GM18508 (cell line): ENCODE data around the gene PSMA7.
"Not testable (repeated sequence)": the region's sequence is repeated elsewhere in the genome, so short reads cannot be mapped to it uniquely, and the experiment has no call there.

Source experiments
- ATAC-seq: cut with Tn5 transposase; IDR thresholded peaks from one replicate; pipeline ENCODE4 v1.9.1; 2021; ENCODE audit warnings: moderate number of reproducible peaks; ENCODE audit not compliant: insufficient read depth, unreplicated experiment

Gene PSMA7

GRCh38 chr20:62157387-62158087 lies 14.3 kb upstream of the PSMA7 start:
- no peak for ATAC-seq

- no peak for ATAC-seq
Observed at GRCh38 chr20:62156592-62157386, 13.6 kb upstream of the PSMA7 start.

GRCh38 chr20:62156254-62156556 lies 13.0 kb upstream of the PSMA7 start:
- no peak for ATAC-seq

GRCh38 chr20:62155428-62156253 lies 12.4 kb upstream of the PSMA7 start:
- ATAC-seq = no peak

GRCh38 chr20:62151835-62152364 lies 8.7 kb upstream of the PSMA7 start:
- no peak for ATAC-seq

GRCh38 chr20:62151225-62151624 lies 8.0 kb upstream of the PSMA7 start:
- ATAC-seq = no peak

GRCh38 chr20:62150310-62150575 lies 7.0 kb upstream of the PSMA7 start:
- no peak for ATAC-seq

- ATAC-seq = no peak
Observed at GRCh38 chr20:62149532-62150309, 6.5 kb upstream of the PSMA7 start.

GRCh38 chr20:62148908-62149314 lies 5.7 kb upstream of the PSMA7 start:
- ATAC-seq = no peak

- not testable (repeated sequence) for ATAC-seq
Observed at GRCh38 chr20:62148383-62148782, 5.2 kb upstream of the PSMA7 start.

GRCh38 chr20:62147528-62147927 lies 4.3 kb upstream of the PSMA7 start:
- no peak for ATAC-seq

- ATAC-seq = no peak
Observed at GRCh38 chr20:62147125-62147524, 3.9 kb upstream of the PSMA7 start.

- ATAC-seq = no peak
Observed at GRCh38 chr20:62146019-62146755, 3.0 kb upstream of the PSMA7 start.

- ATAC-seq = no peak
Observed at GRCh38 chr20:62145688-62146018, 2.5 kb upstream of the PSMA7 start.

- ATAC-seq = no peak
Observed at GRCh38 chr20:62143957-62144825, 997 bp upstream of the PSMA7 start.

GRCh38 chr20:62142252-62143080 lies 728 bp downstream of the PSMA7 start:
- ATAC-seq = no peak

GRCh38 chr20:62141397-62142251 lies 1.6 kb downstream of the PSMA7 start:
- ATAC-seq = no peak
